HCT116 (cell line): ENCODE measurements around the gene IGFLR1. TPM values are rescaled to one million over a fixed set of nuclear protein-coding genes. Genes with fewer than 3 reads are reported as not detected.

Source experiments
- ATAC-seq: fragments of 200-7000 bp; cut with Tn5 transposase; 2 replicates; pipeline ENCODE4 v1.9.1; 2020; ENCODE audit warnings: mild to moderate bottlenecking, moderate library complexity
- BruUV-seq: library from RNA; stranded (reverse); fragments of 400-500 nt; replicated peaks from 2 replicates; lab custom pipeline; 2021; lab: Mats Ljungman, UMichigan
- CTCF ChIA-PET: fragments of 300-600 bp; sonication (Branson Sonifier 250); formaldehyde crosslinking; loops from one replicate; lab custom pipeline; 2021; ENCODE audit warnings: antibody characterized with exemption; lab: Charles Lee
- POLR2A ChIA-PET: fragments of 300-600, 350-600 bp; sonication (Branson Sonifier 250); formaldehyde crosslinking; loops from one replicate; lab custom pipeline; 2021; ENCODE audit warnings: antibody characterized with exemption; lab: Charles Lee
- RAD21 ChIA-PET, 2 experiments: fragments of 300-600 bp; sonication (Branson Sonifier 250); formaldehyde crosslinking; loops; one replicate each; lab custom pipeline; 2023; ENCODE audit warnings: low total read pairs in 2 of 2; ENCODE audit not compliant: uncharacterized antibody in 2 of 2, unreplicated experiment in 2 of 2, low non-redundant PET in 1 of 2; lab: Charles Lee
- DNase-seq: peaks from one replicate; pipeline ENCODE4 v3.0.0-alpha.2; 2010; ENCODE audit warnings: low read depth, low spot score
- H2AFZ ChIP-seq: fragments of 200-600 bp; shearing (Covaris generic), sonication (generic); 2 replicates; pipeline ENCODE4 v1.6.1; 2017; ENCODE audit warnings: low read depth, mixed run types, mixed read lengths, antibody characterized with exemption, low read length; ENCODE audit not compliant: poor library complexity, severe bottlenecking
- H3K27ac ChIP-seq: 2 replicates; pipeline ENCODE4 v1.5.1; 2012; ENCODE audit warnings: low read depth, low read length
- H3K27me3 ChIP-seq: fragments of 200-600 bp; sonication (generic); 2 replicates; pipeline ENCODE4 v1.6.1; 2016; ENCODE audit warnings: mixed run types, low read length, mixed read lengths; ENCODE audit not compliant: insufficient read depth
- H3K36me3 ChIP-seq, 2 experiments: fragments of 200-500 bp in 1 of 2; fragments of 200-600 bp in 1 of 2; sonication (Bioruptor generic) in 1 of 2; sonication (generic) in 1 of 2; 2 replicates each; pipeline versions ENCODE4 v1.5.1 to v1.6.1; 2014 to 2016; ENCODE audit warnings: low read length in 2 of 2, inconsistent platforms in 1 of 2, mixed read lengths in 1 of 2, mixed run types in 1 of 2; ENCODE audit not compliant: insufficient read depth in 2 of 2, control insufficient read depth in 1 of 2
- H3K4me1 ChIP-seq, 2 experiments: fragments of 200-600 bp in 1 of 2; sonication (generic) in 1 of 2; 2 replicates each; pipeline versions ENCODE4 v1.5.1 to v1.6.1; 2012 to 2017; ENCODE audit warnings: low read length in 2 of 2, inconsistent platforms in 1 of 2, mild to moderate bottlenecking in 1 of 2, mixed read lengths in 1 of 2, mixed run types in 1 of 2, moderate library complexity in 1 of 2; ENCODE audit not compliant: insufficient read depth in 2 of 2, control insufficient read depth in 1 of 2
- H3K4me2 ChIP-seq: fragments of 200-600 bp; sonication (generic); 2 replicates; pipeline ENCODE4 v1.6.1; 2017; ENCODE audit warnings: mixed run types, low read length, mixed read lengths
- H3K4me3 ChIP-seq, 2 experiments: fragments of 200-600 bp in 1 of 2; sonication (generic) in 1 of 2; replicated peaks in 1 of 2; 2 replicates each; pipeline ENCODE4 v1.5.1; 2011 to 2016; ENCODE audit warnings: low read length in 2 of 2, control low read depth in 1 of 2, low read depth in 1 of 2, mild to moderate bottlenecking in 1 of 2, mixed read lengths in 1 of 2, mixed run types in 1 of 2
- H3K79me2 ChIP-seq: fragments of 200-600 bp; sonication (generic); 2 replicates; pipeline ENCODE4 v1.6.1; 2017; ENCODE audit warnings: mild to moderate bottlenecking, mixed run types, low read length, moderate library complexity, mixed read lengths; ENCODE audit not compliant: insufficient read depth
- H3K9ac ChIP-seq: fragments of 200-600 bp; sonication (generic); 2 replicates; pipeline ENCODE4 v1.6.1; 2016; ENCODE audit warnings: low read length, mixed read lengths
- H3K9me2 ChIP-seq: fragments of 200-600 bp; sonication (generic), shearing (Covaris generic); 2 replicates; pipeline ENCODE4 v1.6.1; 2017; ENCODE audit warnings: mixed run types, mild to moderate bottlenecking, moderate library complexity; ENCODE audit not compliant: insufficient read depth
- H3K9me3 ChIP-seq, 2 experiments: fragments of 200-500 bp in 1 of 2; fragments of 200-600 bp in 1 of 2; sonication (Bioruptor generic) in 1 of 2; sonication (generic) in 1 of 2; 2 replicates each; pipeline ENCODE4 v1.6.1; 2014 to 2017; ENCODE audit warnings: low read length in 2 of 2, mixed read lengths in 2 of 2, inconsistent platforms in 1 of 2, low read depth in 1 of 2, mild to moderate bottlenecking in 1 of 2, mixed run types in 1 of 2, moderate library complexity in 1 of 2; ENCODE audit not compliant: control insufficient read depth in 1 of 2, insufficient read depth in 1 of 2
- H4K20me1 ChIP-seq: fragments of 200-600 bp; sonication (generic), shearing (Covaris generic); 2 replicates; pipeline ENCODE4 v1.6.1; 2017; ENCODE audit warnings: mixed run types, mild to moderate bottlenecking, moderate library complexity; ENCODE audit not compliant: insufficient read depth
- CBX3 ChIP-seq: IDR thresholded peaks from 2 replicates; pipeline ENCODE4 v1.6.1; 2012; ENCODE audit warnings: low read depth
- ELF1 ChIP-seq: IDR thresholded peaks from 2 replicates; pipeline ENCODE4 v1.6.1; 2012; ENCODE audit warnings: low read depth, borderline replicate concordance
- EZH2 ChIP-seq: fragments of 200-600 bp; sonication (generic); IDR thresholded peaks from 2 replicates; pipeline ENCODE4 v1.6.1; 2017; ENCODE audit warnings: antibody characterized with exemption, mixed run types
- FOSL1 ChIP-seq: IDR thresholded peaks from 2 replicates; pipeline ENCODE4 v1.6.1; 2012; ENCODE audit warnings: low read depth
- POLR2AphosphoS5 ChIP-seq: IDR thresholded peaks from 2 replicates; pipeline ENCODE4 v1.6.1; 2011; ENCODE audit warnings: mild to moderate bottlenecking, low read depth, low read length, moderate library complexity
- SIN3A ChIP-seq: IDR thresholded peaks from 2 replicates; pipeline ENCODE4 v1.6.1; 2012; ENCODE audit warnings: low read depth
- SP1 ChIP-seq: IDR thresholded peaks from 2 replicates; pipeline ENCODE4 v1.6.1; 2012; ENCODE audit warnings: low read depth
- TCF7L2 ChIP-seq: IDR thresholded peaks from 2 replicates; pipeline ENCODE4 v1.7.0; 2011; ENCODE audit warnings: borderline replicate concordance, inconsistent platforms; ENCODE audit not compliant: insufficient read depth, insufficient read length; ENCODE audit errors: extremely low read depth
- intact Hi-C: fragments of 100-400 bp; cut with micrococcal nuclease; formaldehyde crosslinking; loops from 2 replicates; pipeline ENCODE4 v1.10.0; 2022
- total RNA-seq: library from RNA; stranded (reverse); gene quantifications from one replicate; pipeline ENCODE4 v1.2.1, GENCODE V29; 2021; ENCODE audit not compliant: unreplicated experiment
- TF ChIP-seq, protein P1 (sequence below), 3 experiments: fragments of 200-600 bp in 1 of 3; sonication (generic) in 1 of 3; IDR thresholded peaks in 2 of 3; conservative IDR thresholded peaks in 1 of 3; 2 replicates each; pipeline ENCODE4 v1.5.1; 2012 to 2017; ENCODE audit warnings: low read depth in 2 of 3, low read length in 2 of 3, antibody characterized with exemption in 1 of 3, borderline replicate concordance in 1 of 3, control low read depth in 1 of 3, mild to moderate bottlenecking in 1 of 3, mixed read lengths in 1 of 3, mixed run types in 1 of 3, moderate library complexity in 1 of 3; ENCODE audit not compliant: insufficient read depth in 1 of 3

Gene IGFLR1
- total RNA-seq, 1 experiment from 2014 or later = 8.3 TPM

DNA sequence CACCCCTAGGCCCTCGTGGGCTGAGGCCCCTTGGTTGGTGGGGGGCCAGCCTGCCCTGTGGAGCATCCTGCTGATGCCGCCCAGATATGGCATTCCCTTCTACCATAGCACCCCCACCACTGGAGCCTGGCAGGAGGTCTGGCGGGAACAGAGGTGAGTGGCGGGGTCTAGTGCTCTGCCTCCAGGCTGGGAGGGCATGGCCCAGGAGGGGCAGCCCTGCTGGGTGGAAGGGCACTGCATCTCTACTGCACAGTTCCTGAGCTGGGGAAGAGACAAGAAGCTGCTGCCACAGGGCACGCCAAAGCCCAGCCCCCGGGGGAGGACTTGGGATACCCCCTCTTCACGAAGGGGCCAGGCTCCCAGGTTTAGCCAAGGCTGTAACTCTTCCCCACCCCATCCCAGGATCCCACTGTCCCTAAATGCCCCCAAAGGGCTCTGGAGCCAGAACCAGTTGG lies 26.9 kb downstream of the IGFLR1 start:
- ATAC-seq (no peak), DNase-seq (no peak)
- Histone ChIP-seq H3K36me3 (peaks cover 3 to 5% of the 10 kb centered on the region in 2 experiments; a peak in 3 of 4 replicates), H3K9me2 (no peaks in the 10 kb centered on the region), H4K20me1 (no peaks in the 10 kb centered on the region), H3K27me3 (no peaks in the 10 kb centered on the region), H3K9ac (peak overlapping the region; percentile 91), H2AFZ (no peak overlapping the region), H3K9me3 (no peaks in the 10 kb centered on the region), H3K79me2 (peaks cover 27% of the 10 kb centered on the region), H3K4me2 (peak overlapping the region; percentile 81), H3K4me3 (peak overlapping the region; percentile 89 to 94), H3K27ac (peak overlapping the region; percentile 85), H3K4me1 (peaks cover 16 to 41% of the 10 kb centered on the region in 2 experiments)
- intact Hi-C loops = loop anchor here (10.0 kb wide), 1 partner anchor 361 kb away; the partner anchor contains the start of gene FFAR3
- no peak for TF ChIP-seq POLR2AphosphoS5
- TF ChIP-seq, protein P1, sequence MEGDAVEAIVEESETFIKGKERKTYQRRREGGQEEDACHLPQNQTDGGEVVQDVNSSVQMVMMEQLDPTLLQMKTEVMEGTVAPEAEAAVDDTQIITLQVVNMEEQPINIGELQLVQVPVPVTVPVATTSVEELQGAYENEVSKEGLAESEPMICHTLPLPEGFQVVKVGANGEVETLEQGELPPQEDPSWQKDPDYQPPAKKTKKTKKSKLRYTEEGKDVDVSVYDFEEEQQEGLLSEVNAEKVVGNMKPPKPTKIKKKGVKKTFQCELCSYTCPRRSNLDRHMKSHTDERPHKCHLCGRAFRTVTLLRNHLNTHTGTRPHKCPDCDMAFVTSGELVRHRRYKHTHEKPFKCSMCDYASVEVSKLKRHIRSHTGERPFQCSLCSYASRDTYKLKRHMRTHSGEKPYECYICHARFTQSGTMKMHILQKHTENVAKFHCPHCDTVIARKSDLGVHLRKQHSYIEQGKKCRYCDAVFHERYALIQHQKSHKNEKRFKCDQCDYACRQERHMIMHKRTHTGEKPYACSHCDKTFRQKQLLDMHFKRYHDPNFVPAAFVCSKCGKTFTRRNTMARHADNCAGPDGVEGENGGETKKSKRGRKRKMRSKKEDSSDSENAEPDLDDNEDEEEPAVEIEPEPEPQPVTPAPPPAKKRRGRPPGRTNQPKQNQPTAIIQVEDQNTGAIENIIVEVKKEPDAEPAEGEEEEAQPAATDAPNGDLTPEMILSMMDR (IDR thresholded peaks at IDR 0.05 in 2 of 3, conservative IDR thresholded peaks at IDR 0.05 in 1 of 3; ENCODE audit: borderline replicate concordance in 1 of 3, insufficient read depth in 1 of 3, low read depth in 2 of 3, low read length in 2 of 3) = no peak
- TF ChIP-seq FOSL1 = no peak
- no peak for TF ChIP-seq SP1
- TF ChIP-seq ELF1 = no peak
- no peak for TF ChIP-seq EZH2
- TF ChIP-seq TCF7L2 = no peak
- TF ChIP-seq CBX3 = no peak
- TF ChIP-seq SIN3A = no peak
- ChIA-PET CTCF (no interaction called here), RAD21 (no interaction called here), POLR2A (no interaction called here)
- BruUV-seq = no TSS peak
